Heart right ventricle (tissue), 16 donors: ENCODE results near the gene MAOB. TPM values are rescaled to one million over a fixed set of nuclear protein-coding genes. Genes with fewer than 3 reads are reported as not detected.

Source experiments
- ATAC-seq, 8 donors: fragments of 200-7000 bp; cut with Tn5 transposase; one replicate each; pipeline ENCODE4 v1.9.1; 2020; ENCODE audit warnings: mild to moderate bottlenecking in 8 of 8, moderate library complexity in 8 of 8, moderate number of reproducible peaks in 1 of 8
- DNase-seq, 2 donors: peaks; one replicate each; pipeline ENCODE4 v3.0.0-alpha.2; 2020
- H3K27ac ChIP-seq, 10 donors: fragments of 200-600 bp; sonication (generic) in 2 of 10; one replicate each; pipeline versions ENCODE4 v1.5.0 to v1.8.0; 2020 to 2022; ENCODE audit warnings: mild to moderate bottlenecking in 3 of 10
- H3K27me3 ChIP-seq, 7 donors: fragments of 200-600 bp; one replicate each; pipeline ENCODE4 v1.8.0; 2021 to 2022; ENCODE audit warnings: mild to moderate bottlenecking in 2 of 7
- H3K36me3 ChIP-seq, 9 donors: fragments of 200-600 bp; sonication (generic) in 1 of 9; one replicate each; pipeline versions ENCODE4 v1.5.0 to v1.8.0; 2020 to 2022; ENCODE audit warnings: mild to moderate bottlenecking in 2 of 9
- H3K4me1 ChIP-seq, 9 donors: fragments of 200-600 bp; sonication (generic) in 1 of 9; one replicate each; pipeline versions ENCODE4 v1.5.0 to v1.8.0; 2020 to 2022; ENCODE audit warnings: mild to moderate bottlenecking in 4 of 9
- H3K4me3 ChIP-seq, 10 donors: fragments of 200-600 bp; sonication (generic) in 2 of 10; one replicate each; pipeline versions ENCODE4 v1.5.0 to v1.8.0; 2020 to 2022; ENCODE audit warnings: mild to moderate bottlenecking in 7 of 10, moderate library complexity in 2 of 10
- H3K9me3 ChIP-seq, 11 donors: fragments of 200-600 bp in 10 of 11; sonication (generic) in 2 of 11; one replicate each; pipeline versions ENCODE4 v1.5.0 to v1.8.0; 2013 to 2022; ENCODE audit warnings: mild to moderate bottlenecking in 2 of 11, control low read depth in 1 of 11, moderate library complexity in 1 of 11
- CTCF ChIP-seq, 9 donors: fragments of 200-600 bp; sonication (generic) in 2 of 9; IDR thresholded peaks; one replicate each; pipeline versions ENCODE4 v1.5.0 to v1.8.0; 2021 to 2022; ENCODE audit warnings: antibody characterized with exemption in 9 of 9, mild to moderate bottlenecking in 5 of 9, moderate library complexity in 1 of 9
- WGBS, 2 donors: extraction: QIAGEN DNeasy Blood & Tissue Kit; methylation state at CpG; one replicate each; pipeline ENCODE4 v1.1.7; 2013; ENCODE audit warnings: inconsistent platforms in 1 of 2; 5-methylcytosine and 5-hydroxymethylcytosine counted together
- intact Hi-C, 10 donors: fragments of 100-400 bp; cut with DNase I; formaldehyde crosslinking; loops; one replicate each; pipeline versions ENCODE4 v1.11.1 to v1.14.2; 2022
- polyA plus RNA-seq, 2 donors: library from polyadenylated mRNA; stranded (reverse); fragments of 200-250 nt; gene quantifications; one replicate each; pipeline ENCODE4 v1.2.3, GENCODE V29; 2013
- total RNA-seq, 10 donors: library from RNA; stranded (reverse); fragmentation: NEBNext Ultra II Directional in 3 of 10; extraction: Animal tissue kit (Norgen Biotek cat#: 25700) in 3 of 10; gene quantifications; one replicate each; pipeline versions ENCODE4 v1.2.1 to v1.2.4, GENCODE V29; 2021 to 2023
- donor health status: Arrhythmogenic right ventricular cardiomyopathy.
- donor health status: ischemic (EF 13 %, LVEDD 7.1; RV severe dilation, severe dysfunction).
- donor health status: healthy with polysubstance abuse.
- donor health status: DM: no; HTN: yes; CAD: no.
- donor health status: DM: no; HTN: no; CAD: no.
- donor health status: ischemic (EF 25% LVEDD 6.9; RV normal size, moderate dysfunction).
- donor health status: ischemic (EF 25% LVEDD 5.7; RV mildly dilated, moderate dysfunction).
- donor health status: healthy.
- donor health status: DM: yes; HTN: yes; CAD: no.
- donor health status: Ischemic cardiomyopathy.
- donor health status: ischemic (EF 35%, LVEDD 5.7; RV mildly dilated, moderate dysfunction).
- donor health status: nonischemic (EF 11% LVEDD 7.7; RV severe dilation, severe dysfunction).
- donor health status: DM: yes; HTN: yes; CAD: no.
- donor health status: PGD.
- donor health status: ischemic (EF 29% LVEDD 5.4; RV normal size, mild dysfunction).
- donor health status: nonischemic (EF 23%, LVEDD 6.1; RV moderate dilation, normal function).

MAOB gene
- total and polyA plus RNA-seq, 12 donors: 24.7 to 173 (median 139) TPM

DNA sequence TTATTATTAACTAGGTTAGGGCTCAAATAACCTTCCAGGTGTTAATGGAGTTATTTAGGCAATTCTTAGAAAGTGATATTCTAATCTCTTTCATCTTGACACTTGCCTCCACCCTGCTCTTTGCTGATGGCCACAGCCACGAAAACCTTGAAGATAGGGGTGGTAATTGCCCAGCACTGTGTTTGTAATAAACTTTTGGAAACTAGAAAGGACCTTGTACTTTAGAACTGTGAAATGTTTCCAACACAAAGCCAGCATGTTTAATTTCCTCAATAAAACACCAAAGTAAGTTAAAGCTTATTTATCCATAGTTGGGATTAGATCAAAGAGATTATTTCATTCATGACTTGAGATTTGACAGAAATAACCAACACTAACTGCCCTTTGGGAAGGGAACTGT, 147.8 kb downstream of the MAOB start:
- Histone ChIP-seq H3K36me3 (peaks cover 0 to 17% (median 0%) of the 10 kb centered on the region in 9 donors), H3K27me3 (peaks cover 0 to 24% (median 0%) of the 10 kb centered on the region in 7 donors), H3K27ac (no peak overlapping the region), H3K4me3 (no peak overlapping the region), H3K4me1 (no peaks in the 10 kb centered on the region), H3K9me3 (no peaks in the 10 kb centered on the region)
- no peak for DNase-seq
- TF ChIP-seq CTCF (IDR thresholded peaks at IDR 0.05): no peak
- WGBS, 2 donors: 83 to 88% methylated on average over 1 of the region's 1 CpG
- intact Hi-C loops: no loop called here
- ATAC-seq: no peak

DNA sequence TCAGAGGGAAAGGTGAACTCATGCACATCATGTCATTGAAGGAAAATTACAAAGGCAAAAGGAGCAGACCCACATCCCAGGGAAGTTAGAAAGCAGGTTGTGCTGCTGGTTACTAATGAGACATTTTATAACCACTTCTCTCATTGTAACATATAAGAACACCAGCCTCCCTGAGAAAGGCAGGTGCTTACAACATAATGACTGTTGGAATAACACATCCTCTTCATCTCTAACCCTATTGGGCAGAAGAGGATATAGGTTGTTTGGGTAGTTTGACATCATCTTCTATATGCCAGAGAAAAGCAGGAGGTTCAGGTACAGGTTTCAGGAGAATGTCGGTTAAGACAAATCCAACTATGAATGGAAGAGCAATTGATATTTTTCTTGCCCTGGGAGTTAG, 148.6 kb downstream of the MAOB start:
- no peak for DNase-seq
- 100% methylated on average over 1 of the region's 1 CpG for WGBS, 2 donors
- Histone ChIP-seq H3K4me1 (no peaks in the 10 kb centered on the region), H3K36me3 (peaks cover 0 to 17% (median 0%) of the 10 kb centered on the region in 9 donors), H3K27ac (no peak overlapping the region), H3K9me3 (no peaks in the 10 kb centered on the region), H3K27me3 (peaks cover 0 to 18% (median 0%) of the 10 kb centered on the region in 7 donors), H3K4me3 (no peak overlapping the region)
- TF ChIP-seq CTCF (IDR thresholded peaks at IDR 0.05): no peak
- intact Hi-C loops: no loop called here
- ATAC-seq: no peak

- no peak for ATAC-seq
- Histone ChIP-seq H3K9me3 (no peaks in the 10 kb centered on the region), H3K27me3 (peaks cover 0 to 13% (median 0%) of the 10 kb centered on the region in 7 donors), H3K27ac (no peak overlapping the region), H3K36me3 (peaks cover 0 to 17% (median 0%) of the 10 kb centered on the region in 9 donors), H3K4me1 (no peaks in the 10 kb centered on the region), H3K4me3 (no peak overlapping the region)
- DNase-seq: no peak
- WGBS, 2 donors: 91 to 95% methylated on average over 7 of the region's 7 CpGs
- intact Hi-C loops: no loop called here
- no peak for TF ChIP-seq CTCF (IDR thresholded peaks at IDR 0.05)
These were observed 151.2 kb downstream of the MAOB start for GRCh38 chrX:43731086-43731485.

DNA sequence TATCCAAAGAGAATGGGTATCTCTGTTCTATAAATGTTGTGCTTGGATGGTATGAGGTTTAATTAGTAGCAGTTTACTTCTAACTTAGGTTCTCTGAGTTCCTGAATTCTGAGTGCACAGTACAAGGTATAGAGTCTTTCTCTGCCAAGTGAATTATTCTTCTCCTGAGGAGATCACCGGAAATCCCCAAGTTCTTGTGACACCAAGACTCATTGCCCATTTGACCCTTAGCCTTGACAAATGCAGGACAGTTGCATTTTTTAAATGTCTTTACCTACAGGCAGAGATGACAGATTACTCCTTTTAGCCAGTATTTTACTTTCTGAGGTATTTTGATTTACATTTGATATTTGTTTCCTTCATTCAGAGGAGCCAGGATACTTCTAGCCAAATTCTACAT, 153.3 kb downstream of the MAOB start:
- H3K4me1 ChIP-seq: no peaks in the 10 kb centered on the region
- no peak for ATAC-seq
- peaks cover 0 to 13% (median 0%) of the 10 kb centered on the region in 7 donors for H3K27me3 ChIP-seq
- H3K36me3 ChIP-seq: peaks cover 0 to 17% (median 0%) of the 10 kb centered on the region in 9 donors
- no peak overlapping the region for H3K27ac ChIP-seq
- DNase-seq: no peak
- H3K9me3 ChIP-seq: peaks cover 0 to 3% (median 0%) of the 10 kb centered on the region in 11 donors
- intact Hi-C loops: no loop called here
- no peak overlapping the region for H3K4me3 ChIP-seq
- WGBS, 2 donors: 87 to 90% methylated on average over 1 of the region's 1 CpG
- TF ChIP-seq CTCF (IDR thresholded peaks at IDR 0.05): no peak
